K562 (cell line): ENCODE data around the gene SENP8. TPM values are rescaled to one million over a fixed set of nuclear protein-coding genes. Genes with fewer than 3 reads are reported as not detected.

Experiments used
- ATAC-seq: fragments of 200-7000 bp; cut with Tn5 transposase; 3 replicates; pipeline ENCODE4 v1.9.1; 2020; ENCODE audit warnings: moderate library complexity
- BruUV-seq: library from RNA; stranded (reverse); fragments of 400-500 nt; replicated peaks from 2 replicates; lab custom pipeline; 2021; lab: Mats Ljungman, UMichigan
- CTCF ChIA-PET: fragments of 300-600 bp; formaldehyde crosslinking; extraction: SDS; loops from one replicate; lab custom pipeline; 2021; ENCODE audit warnings: low intra/inter-chr PET ratio; lab: Yijun Ruan, JAX
- POLR2A ChIA-PET: fragments of 300-600, 350-650 bp; sonication (Branson Sonifier 250); formaldehyde crosslinking; extraction: SDS; loops from one replicate; lab custom pipeline; 2021; ENCODE audit warnings: antibody characterized with exemption, inconsistent platforms; lab: Yijun Ruan, JAX
- DNase-seq, 4 experiments: peaks; one replicate each; pipeline versions ENCODE4 v3.0.0 to v3.0.0-alpha.2; 2011 to 2018; ENCODE audit warnings: low spot score in 3 of 4, mixed read lengths in 3 of 4; ENCODE audit errors: extremely low read depth in 1 of 4
- FAIRE-seq: peaks from 2 replicates; lab custom pipeline; 2011; peaks lifted over from hg19 to GRCh38; lab: Jason Lieb, UNC
- H2AFZ ChIP-seq: 2 replicates; pipeline ENCODE4 v1.6.0; 2011; ENCODE audit warnings: low read depth, low read length, control low read depth, inconsistent platforms
- H3K27ac ChIP-seq: fragments of 200-600 bp; 3 replicates; pipeline ENCODE4 v1.8.0; 2011; ENCODE audit warnings: low read depth, mild to moderate bottlenecking, control low read depth, inconsistent platforms, low read length, moderate library complexity, mixed read lengths; ENCODE audit errors: extremely low read depth
- H3K27me3 ChIP-seq, 2 experiments: fragments of 300-600 bp in 1 of 2; 2 replicates in 1 of 2; 3 replicates in 1 of 2; pipeline versions ENCODE4 v1.6.0 to v1.8.0; 2011; ENCODE audit warnings: inconsistent platforms in 2 of 2, low read length in 2 of 2, mild to moderate bottlenecking in 1 of 2, mixed read lengths in 1 of 2, moderate library complexity in 1 of 2; ENCODE audit not compliant: control insufficient read depth in 2 of 2, insufficient read depth in 2 of 2
- H3K36me3 ChIP-seq: fragments of 300-600 bp; 3 replicates; pipeline ENCODE4 v1.8.0; 2011; ENCODE audit warnings: mild to moderate bottlenecking, low read length, inconsistent platforms; ENCODE audit not compliant: control insufficient read depth, insufficient read depth
- H3K4me1 ChIP-seq, 2 experiments: fragments of 200-600 bp in 1 of 2; replicated peaks in 1 of 2; 2 replicates in 1 of 2; 3 replicates in 1 of 2; pipeline versions ENCODE4 v1.5.1 to v1.8.0; 2011; ENCODE audit warnings: inconsistent platforms in 2 of 2, low read length in 2 of 2, mild to moderate bottlenecking in 1 of 2, mixed read lengths in 1 of 2, moderate library complexity in 1 of 2; ENCODE audit not compliant: control insufficient read depth in 2 of 2, insufficient read depth in 2 of 2
- H3K4me2 ChIP-seq: 2 replicates; pipeline ENCODE4 v1.6.1; 2011; ENCODE audit warnings: low read length, control low read depth, inconsistent platforms, mixed read lengths; ENCODE audit not compliant: insufficient read depth
- H3K4me3 ChIP-seq: fragments of 200-600 bp; sonication (generic), shearing (Covaris generic); 2 replicates; pipeline ENCODE4 v1.5.1; 2016; ENCODE audit warnings: control low read depth, inconsistent platforms
- H3K79me2 ChIP-seq: fragments of 200-600 bp; 3 replicates; pipeline ENCODE4 v1.8.0; 2011; ENCODE audit warnings: low read length, inconsistent platforms; ENCODE audit not compliant: control insufficient read depth, insufficient read depth
- H3K9ac ChIP-seq, 2 experiments: 2 replicates each; pipeline versions ENCODE4 v1.6.0 to v1.6.1; 2011; ENCODE audit warnings: low read depth in 2 of 2, low read length in 2 of 2, control low read depth in 1 of 2, inconsistent platforms in 1 of 2, mild to moderate bottlenecking in 1 of 2, mixed read lengths in 1 of 2; ENCODE audit not compliant: insufficient read depth in 1 of 2
- H3K9me1 ChIP-seq: one replicate; pipeline ENCODE4 v1.6.0; 2011; ENCODE audit warnings: inconsistent platforms, mild to moderate bottlenecking, low read length, moderate library complexity; ENCODE audit not compliant: control insufficient read depth, insufficient read depth
- H3K9me3 ChIP-seq: replicated peaks from 2 replicates; pipeline ENCODE4 v1.5.1; 2011; ENCODE audit warnings: low read depth, low read length, inconsistent platforms; ENCODE audit not compliant: control insufficient read depth, insufficient read depth
- H4K20me1 ChIP-seq: replicated peaks from 2 replicates; pipeline ENCODE4 v1.6.1; 2011; ENCODE audit warnings: low read length, inconsistent platforms, mixed read lengths; ENCODE audit not compliant: control insufficient read depth, insufficient read depth
- CBFB ChIP-seq: sonication (generic); formaldehyde crosslinking; IDR thresholded peaks from 2 replicates; pipeline ENCODE4 v1.4.0; 2020; ENCODE audit warnings: mild to moderate bottlenecking, missing genetic modification reagents
- CTCFL ChIP-seq: IDR thresholded peaks from 2 replicates; pipeline ENCODE4 v1.6.1; 2011; ENCODE audit warnings: borderline replicate concordance, low read depth, mild to moderate bottlenecking, moderate library complexity, low read length; ENCODE audit not compliant: insufficient read depth, poor library complexity, severe bottlenecking
- FUS ChIP-seq: fragments of 200-400 bp; formaldehyde crosslinking; optimal IDR thresholded peaks from 2 replicates; pipeline ENCODE3; 2017; ENCODE audit warnings: low read depth, low read length
- MGA ChIP-seq: fragments of 450-650 bp; IDR thresholded peaks from 2 replicates; pipeline ENCODE4 v1.6.1; 2016; ENCODE audit warnings: mild to moderate bottlenecking, moderate library complexity
- TCF7L2 ChIP-seq: fragments of 150-350 bp; IDR thresholded peaks from 2 replicates; pipeline ENCODE4 v1.6.1; 2016; ENCODE audit warnings: low read depth, mild to moderate bottlenecking, low read length, moderate library complexity
- ZNF41 ChIP-seq: fragments of 250-450 bp; sonication (Bioruptor Pico); conservative IDR thresholded peaks from 2 replicates; pipeline ENCODE4 v1.4.0; 2020; ENCODE audit warnings: mild to moderate bottlenecking
- ZNF445 ChIP-seq: fragments of 250-450 bp; sonication (Bioruptor Pico); IDR thresholded peaks from 2 replicates; pipeline ENCODE4 v1.4.0; 2020; ENCODE audit warnings: low read depth, mild to moderate bottlenecking, moderate library complexity
- WGBS: fragments of 100-300 bp; shearing (Covaris generic); methylation state at CpG from one replicate; pipeline ENCODE4 v1.1.6; 2016; ENCODE audit warnings: low coverage, mixed read lengths; ENCODE audit not compliant: insufficient coverage; ENCODE audit errors: missing lambda C conversion rate; 5-methylcytosine and 5-hydroxymethylcytosine counted together
- in situ Hi-C: fragments of 300-500 bp; cut with MboI; formaldehyde crosslinking; loops from 4 replicates; pipeline ENCODE4 v1.15.0; 2018; ENCODE audit warnings: inconsistent platforms, mixed read lengths
- intact Hi-C: fragments of 100-400 bp; cut with micrococcal nuclease; formaldehyde crosslinking; loops from 2 replicates; pipeline ENCODE4 v1.14.2; 2022
- polyA plus RNA-seq, 8 experiments: library from polyadenylated mRNA; depleted of rRNA in 4 of 8; stranded (reverse) in 5 of 8; unstranded in 3 of 8; fragments of >200 nt; fragmentation: Nextera tagmentation in 2 of 8; fragmentation: Illumina TruSeq in 1 of 8; extraction: Ambion mirVana in 2 of 8; extraction: Trizol in 1 of 8; gene quantifications; 2 replicates each; pipeline versions ENCODE4 v1.2.1 to v1.2.3, GENCODE V29; 2011 to 2014; ENCODE audit warnings: inconsistent platforms in 1 of 8, missing spikeins in 1 of 8
- total RNA-seq, 7 experiments: library from RNA; depleted of rRNA in 6 of 7; stranded (reverse); fragments of >200 nt in 6 of 7; fragmentation: Illumina TruSeq in 2 of 7; extraction: Trizol in 2 of 7; gene quantifications; 2 replicates each; pipeline versions ENCODE4 v1.2.1 to v1.2.3, GENCODE V29; 2011 to 2021; ENCODE audit warnings: low replicate concordance in 1 of 7

The SENP8 gene
- total and polyA plus RNA-seq, 9 of the 15 experiments (the other 6 are each of a cell fraction or from before 2014, with no cell fraction given) = 1.4 to 5.4 (median 2.4) TPM

DNA sequence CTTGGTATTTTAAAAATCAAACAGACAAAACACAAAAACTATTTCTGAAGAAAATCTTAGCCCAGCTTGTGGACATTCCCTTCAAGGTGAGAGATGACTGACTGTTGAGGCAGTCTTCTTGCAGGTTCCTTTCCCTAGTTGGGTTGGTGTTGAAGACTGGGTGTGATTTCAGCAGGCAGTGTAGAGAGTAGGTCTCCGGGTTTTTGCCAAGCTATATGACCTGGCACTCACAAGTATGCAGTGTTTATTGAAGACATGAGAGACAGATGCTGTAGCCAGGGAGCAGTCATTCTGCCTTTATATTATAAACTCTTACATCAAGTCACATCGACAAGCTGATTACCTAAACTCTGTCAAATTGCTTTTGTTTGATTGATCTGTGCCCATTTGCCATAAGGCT is 17.5 kb downstream of the SENP8 start:
- Histone ChIP-seq H3K36me3 (no peaks in the 10 kb centered on the region), H3K27me3 (peaks cover 5% of the 10 kb centered on the region in 2 experiments; a peak in 2 of 5 replicates), H3K4me1 (no peaks in the 10 kb centered on the region), H3K79me2 (no peaks in the 10 kb centered on the region), H3K9me1 (no peaks in the 10 kb centered on the region), H2AFZ (no peak overlapping the region), H3K9ac (no peak overlapping the region), H3K4me3 (no peak overlapping the region), H3K4me2 (no peak overlapping the region), H4K20me1 (no peaks in the 10 kb centered on the region), H3K9me3 (no peaks in the 10 kb centered on the region), H3K27ac (no peak overlapping the region)
- POLR2A ChIA-PET = no interaction called here
- DNase-seq (no peak), ATAC-seq (no peak), FAIRE-seq (no peak)
- intact Hi-C loops = no loop called here
- 4% methylated on average over 2 of the region's 2 CpGs for WGBS
- in situ Hi-C loops = no loop called here
- no TSS peak for BruUV-seq
- CTCF ChIA-PET = interaction anchor here (0.6 kb wide), 1 partner anchor 1312 kb away, joined by 10 read pairs; no protein-coding TSS in a partner anchor
- TF ChIP-seq TCF7L2 (no peak), MGA (no peak), CBFB (CRISPR knock-in tag) (no peak), ZNF445 (CRISPR knock-in tag) (no peak), FUS (no peak), CTCFL (no peak), ZNF41 (no peak)
